ENCODE data around the gene DIP2A. TPM values are rescaled to one million over a fixed set of nuclear protein-coding genes. Genes with fewer than 3 reads are reported as not detected.
A peak's percentile ranks its signal among the peaks of the same experiment; 100 is the strongest.

The DIP2A gene
- total and polyA plus RNA-seq, 7 donors = 9.0 to 49.3 (median 25.0) TPM

DNA sequence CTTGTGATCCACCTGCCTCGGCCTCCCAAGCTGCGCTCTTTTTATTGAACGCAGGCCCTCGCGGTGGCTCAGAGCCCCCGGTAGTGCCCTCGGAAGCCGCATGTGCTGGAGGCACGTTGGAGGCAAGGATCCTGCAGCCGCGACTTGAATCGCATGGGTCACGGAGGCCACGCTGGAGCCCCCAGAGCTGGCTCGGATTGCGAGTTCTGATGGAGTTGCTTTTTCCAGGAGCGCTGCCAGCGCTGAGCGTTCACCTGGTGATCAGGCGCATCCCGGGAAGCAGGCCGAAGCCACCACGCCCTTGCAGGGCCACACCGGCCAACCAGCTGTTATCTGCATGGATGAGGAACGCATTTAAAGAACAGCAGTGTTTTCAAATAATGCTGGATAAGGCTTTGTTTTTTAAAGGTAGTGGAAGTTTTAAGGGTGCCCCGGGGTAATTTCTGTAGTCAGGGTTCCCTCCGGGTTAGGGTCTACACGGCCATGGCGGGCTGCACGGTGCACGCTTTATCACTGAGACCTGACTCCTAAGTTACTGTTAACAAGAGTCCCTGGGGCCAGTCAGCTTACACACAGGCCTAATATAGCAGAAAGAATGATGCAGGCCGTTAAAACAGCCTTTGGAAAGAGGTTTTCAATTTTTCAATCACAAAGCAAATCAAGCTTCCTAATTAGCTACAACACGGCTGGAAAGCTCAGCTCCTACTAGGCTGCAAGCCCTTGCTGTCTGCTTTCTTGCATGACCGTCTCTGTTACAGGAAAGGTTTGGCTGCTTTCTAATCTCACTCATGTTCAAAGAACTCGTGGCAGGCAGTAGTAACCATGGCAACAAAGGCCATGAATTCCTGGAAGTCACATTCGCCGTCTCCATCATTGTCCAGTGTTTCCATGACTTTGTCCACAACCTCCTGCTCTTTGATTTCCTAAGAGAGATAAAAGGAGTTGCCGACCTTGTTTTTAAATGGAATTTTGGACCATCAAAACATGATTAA is 140.2 kb downstream of the DIP2A start:
- intact Hi-C loops (cut with DNase I) = no loop called here
- Histone ChIP-seq H3K36me3 (no peaks in the 10 kb centered on the region), H3K9me3 (no peaks in the 10 kb centered on the region), H3K4me3 (no peak overlapping the region), H3K27ac (peak overlapping the region in 1 of 4 donors; percentile 53), H3K27me3 (no peaks in the 10 kb centered on the region), H3K4me1 (peaks cover 0 to 12% (median 10%) of the 10 kb centered on the region in 4 donors)
- no peak for DNase-seq
- peak in 1 of 4 donors; percentile 51 for TF ChIP-seq POLR2AphosphoS5 (IDR thresholded peaks at IDR 0.05)
- TF ChIP-seq, protein P1, sequence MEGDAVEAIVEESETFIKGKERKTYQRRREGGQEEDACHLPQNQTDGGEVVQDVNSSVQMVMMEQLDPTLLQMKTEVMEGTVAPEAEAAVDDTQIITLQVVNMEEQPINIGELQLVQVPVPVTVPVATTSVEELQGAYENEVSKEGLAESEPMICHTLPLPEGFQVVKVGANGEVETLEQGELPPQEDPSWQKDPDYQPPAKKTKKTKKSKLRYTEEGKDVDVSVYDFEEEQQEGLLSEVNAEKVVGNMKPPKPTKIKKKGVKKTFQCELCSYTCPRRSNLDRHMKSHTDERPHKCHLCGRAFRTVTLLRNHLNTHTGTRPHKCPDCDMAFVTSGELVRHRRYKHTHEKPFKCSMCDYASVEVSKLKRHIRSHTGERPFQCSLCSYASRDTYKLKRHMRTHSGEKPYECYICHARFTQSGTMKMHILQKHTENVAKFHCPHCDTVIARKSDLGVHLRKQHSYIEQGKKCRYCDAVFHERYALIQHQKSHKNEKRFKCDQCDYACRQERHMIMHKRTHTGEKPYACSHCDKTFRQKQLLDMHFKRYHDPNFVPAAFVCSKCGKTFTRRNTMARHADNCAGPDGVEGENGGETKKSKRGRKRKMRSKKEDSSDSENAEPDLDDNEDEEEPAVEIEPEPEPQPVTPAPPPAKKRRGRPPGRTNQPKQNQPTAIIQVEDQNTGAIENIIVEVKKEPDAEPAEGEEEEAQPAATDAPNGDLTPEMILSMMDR (IDR thresholded peaks at IDR 0.05) = no peak
- WGBS, 2 donors = 85 to 86% methylated on average over 38 of the region's 38 CpGs

DNA sequence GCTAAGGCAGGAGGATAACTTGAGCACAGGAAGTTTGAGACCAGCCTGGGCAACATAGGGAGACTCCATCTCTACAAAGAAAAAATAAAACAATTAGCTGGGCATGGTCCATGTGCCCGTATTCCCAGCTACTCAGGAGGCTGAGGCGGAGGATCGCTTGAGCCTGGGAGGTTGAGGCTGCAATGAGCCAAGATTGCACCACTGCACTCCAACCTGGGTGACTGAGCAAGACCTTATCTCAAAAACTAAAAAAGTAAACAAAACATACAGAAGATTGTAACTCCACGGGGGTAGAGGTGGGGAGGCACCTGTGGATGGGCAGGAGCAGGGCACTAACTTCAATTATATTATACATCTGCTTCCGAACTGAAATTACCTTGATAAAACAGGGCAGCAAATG is 141.6 kb downstream of the DIP2A start:
- Histone ChIP-seq H3K4me3 (no peak overlapping the region), H3K27me3 (no peaks in the 10 kb centered on the region), H3K27ac (no peak overlapping the region), H3K9me3 (no peaks in the 10 kb centered on the region), H3K4me1 (peaks cover 0 to 12% (median 10%) of the 10 kb centered on the region in 4 donors), H3K36me3 (no peaks in the 10 kb centered on the region)
- DNase-seq = no peak
- intact Hi-C loops (cut with DNase I) = no loop called here
- TF ChIP-seq, protein P1 (IDR thresholded peaks at IDR 0.05) = no peak
- no peak for TF ChIP-seq POLR2A (IDR thresholded peaks at IDR 0.05)
- no peak for TF ChIP-seq EP300 (IDR thresholded peaks at IDR 0.05)
- no peak for TF ChIP-seq POLR2AphosphoS5 (IDR thresholded peaks at IDR 0.05)
- WGBS, 2 donors = 47 to 75% methylated on average over 5 of the region's 5 CpGs

GRCh38 chr21:46600978-46601377 is 142.3 kb downstream of the DIP2A start:
- Histone ChIP-seq H3K4me1 (peaks cover 0 to 12% (median 10%) of the 10 kb centered on the region in 4 donors), H3K27me3 (no peaks in the 10 kb centered on the region), H3K4me3 (no peak overlapping the region), H3K36me3 (no peaks in the 10 kb centered on the region), H3K9me3 (no peaks in the 10 kb centered on the region), H3K27ac (no peak overlapping the region)
- intact Hi-C loops (cut with DNase I) = no loop called here
- 73 to 78% methylated on average over 9 of the region's 9 CpGs for WGBS, 2 donors
- TF ChIP-seq, protein P1 (IDR thresholded peaks at IDR 0.05) = no peak
- TF ChIP-seq EP300 (IDR thresholded peaks at IDR 0.05) (no peak), POLR2AphosphoS5 (IDR thresholded peaks at IDR 0.05) (no peak), POLR2A (IDR thresholded peaks at IDR 0.05) (no peak)
- no peak for DNase-seq

- Histone ChIP-seq H3K27ac (no peak overlapping the region), H3K36me3 (no peaks in the 10 kb centered on the region), H3K4me3 (peak overlapping the region in 1 of 4 donors; percentile 31), H3K27me3 (no peaks in the 10 kb centered on the region), H3K9me3 (no peaks in the 10 kb centered on the region), H3K4me1 (peaks cover 0 to 15% (median 11%) of the 10 kb centered on the region in 4 donors)
- intact Hi-C loops (cut with DNase I) = no loop called here
- TF ChIP-seq POLR2AphosphoS5 (IDR thresholded peaks at IDR 0.05) = no peak
- TF ChIP-seq, protein P1 (IDR thresholded peaks at IDR 0.05) = no peak
- DNase-seq = no peak
- 19 to 61% methylated on average over 7 to 9 of the region's 9 CpGs for WGBS, 2 donors
Measured at GRCh38 chr21:46603228-46603627, 144.5 kb downstream of the DIP2A start.
